ENCODE results near the gene PMPCB.
"Not testable (repeated sequence)": the region's sequence is repeated elsewhere in the genome, so short reads cannot be mapped to it uniquely, and the experiment has no call there.

The PMPCB gene

DNA sequence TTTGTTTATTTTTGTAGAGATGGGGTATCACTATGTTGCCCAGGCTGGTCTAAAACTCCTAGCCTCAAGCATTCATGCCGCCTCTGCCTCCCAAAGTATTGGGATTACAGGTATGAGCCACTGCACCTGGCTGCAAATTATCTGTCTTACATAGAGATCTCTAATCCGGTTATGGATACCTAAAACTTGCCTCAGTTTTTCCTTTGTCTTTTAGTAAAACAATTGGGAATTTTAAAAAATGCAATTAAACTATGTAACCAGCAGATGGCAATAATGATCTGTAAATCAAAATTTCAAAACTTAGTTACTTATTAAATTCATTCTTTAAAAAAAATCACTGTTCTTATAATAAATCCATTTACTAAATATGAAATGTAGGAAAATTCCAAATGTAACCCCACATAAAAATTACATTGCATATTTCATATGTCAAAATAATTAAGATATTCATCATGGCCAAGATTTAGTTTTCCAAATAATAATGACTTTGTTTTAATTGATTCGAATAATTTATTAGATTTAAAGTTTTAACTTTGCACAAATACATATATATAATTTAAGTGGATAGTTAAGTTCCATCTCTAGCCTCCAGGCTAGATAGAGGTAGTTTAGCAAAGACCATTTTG lies 14.3 kb upstream of the PMPCB start:
- H3K36me3 Mint-ChIP-seq (ENCODE audit: low read depth); H3K9me3 Mint-ChIP-seq; H3K4me3 Mint-ChIP-seq; H3K27ac Mint-ChIP-seq; H3K4me1 Mint-ChIP-seq: not testable (repeated sequence)
- TF ChIP-seq, protein P1, sequence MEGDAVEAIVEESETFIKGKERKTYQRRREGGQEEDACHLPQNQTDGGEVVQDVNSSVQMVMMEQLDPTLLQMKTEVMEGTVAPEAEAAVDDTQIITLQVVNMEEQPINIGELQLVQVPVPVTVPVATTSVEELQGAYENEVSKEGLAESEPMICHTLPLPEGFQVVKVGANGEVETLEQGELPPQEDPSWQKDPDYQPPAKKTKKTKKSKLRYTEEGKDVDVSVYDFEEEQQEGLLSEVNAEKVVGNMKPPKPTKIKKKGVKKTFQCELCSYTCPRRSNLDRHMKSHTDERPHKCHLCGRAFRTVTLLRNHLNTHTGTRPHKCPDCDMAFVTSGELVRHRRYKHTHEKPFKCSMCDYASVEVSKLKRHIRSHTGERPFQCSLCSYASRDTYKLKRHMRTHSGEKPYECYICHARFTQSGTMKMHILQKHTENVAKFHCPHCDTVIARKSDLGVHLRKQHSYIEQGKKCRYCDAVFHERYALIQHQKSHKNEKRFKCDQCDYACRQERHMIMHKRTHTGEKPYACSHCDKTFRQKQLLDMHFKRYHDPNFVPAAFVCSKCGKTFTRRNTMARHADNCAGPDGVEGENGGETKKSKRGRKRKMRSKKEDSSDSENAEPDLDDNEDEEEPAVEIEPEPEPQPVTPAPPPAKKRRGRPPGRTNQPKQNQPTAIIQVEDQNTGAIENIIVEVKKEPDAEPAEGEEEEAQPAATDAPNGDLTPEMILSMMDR (IDR thresholded peaks at IDR 0.05; ENCODE audit: unreplicated experiment in 3 of 3): peak in 1 of 3 experiments; percentile 25
- H3K27me3 Mint-ChIP-seq (ENCODE audit: low read depth): peaks cover 10% of the 10 kb centered on the region

DNA sequence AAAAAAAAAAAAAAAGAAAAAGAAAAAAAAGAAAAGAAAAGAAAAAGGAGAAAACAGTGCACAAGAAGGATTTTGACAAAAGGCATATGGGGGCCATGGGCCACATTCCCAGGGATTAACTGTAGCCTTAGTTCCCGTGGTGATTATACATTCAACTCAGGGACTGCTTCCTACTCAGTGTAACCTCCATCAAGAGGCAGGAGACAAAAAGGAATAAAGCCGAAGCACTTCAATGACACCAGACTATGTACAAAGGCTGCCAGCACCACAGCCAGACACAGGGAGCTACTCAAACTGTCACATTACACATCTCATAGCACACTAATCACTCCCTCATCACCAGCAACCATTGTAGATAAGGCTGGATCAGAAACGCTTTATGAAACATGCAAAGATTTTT lies 5.1 kb upstream of the PMPCB start:
- peaks cover 21% of the 10 kb centered on the region for H3K27me3 Mint-ChIP-seq (ENCODE audit: low read depth)
- no peaks in the 10 kb centered on the region for H3K36me3 Mint-ChIP-seq (ENCODE audit: low read depth)
- no peaks in the 10 kb centered on the region for H3K9me3 Mint-ChIP-seq
- H3K4me1 Mint-ChIP-seq: peaks cover 3% of the 10 kb centered on the region
- TF ChIP-seq, protein P1 (IDR thresholded peaks at IDR 0.05; ENCODE audit: unreplicated experiment in 3 of 3): no peak
- no peak overlapping the region for H3K27ac Mint-ChIP-seq
- H3K4me3 Mint-ChIP-seq: no peak overlapping the region

DNA sequence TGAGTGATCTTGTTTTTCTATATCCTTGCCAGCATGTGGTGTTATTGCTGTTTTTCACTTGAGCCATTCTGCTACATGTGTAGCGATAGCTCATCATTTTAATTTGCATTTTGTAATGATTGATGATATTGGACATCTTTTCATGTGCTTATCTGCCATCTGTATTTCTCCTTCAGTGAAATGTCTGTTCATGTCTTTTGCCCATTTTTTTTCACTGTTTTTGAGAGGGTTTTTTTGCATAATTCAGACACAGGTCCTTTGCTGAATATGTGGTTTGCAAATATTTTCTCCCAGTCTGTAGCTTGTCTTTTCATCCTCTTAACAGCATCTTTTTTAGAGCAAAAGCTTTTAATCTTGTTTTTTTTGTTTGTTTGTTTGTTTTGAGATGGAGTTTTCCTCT lies 3.7 kb upstream of the PMPCB start:
- Mint-ChIP-seq H3K36me3 (ENCODE audit: low read depth) (no peaks in the 10 kb centered on the region), H3K27ac (no peak overlapping the region), H3K4me3 (no peak overlapping the region), H3K4me1 (peaks cover 11% of the 10 kb centered on the region), H3K27me3 (ENCODE audit: low read depth) (peaks cover 22% of the 10 kb centered on the region), H3K9me3 (no peaks in the 10 kb centered on the region)
- TF ChIP-seq, protein P1 (IDR thresholded peaks at IDR 0.05; ENCODE audit: unreplicated experiment in 3 of 3): no peak

DNA sequence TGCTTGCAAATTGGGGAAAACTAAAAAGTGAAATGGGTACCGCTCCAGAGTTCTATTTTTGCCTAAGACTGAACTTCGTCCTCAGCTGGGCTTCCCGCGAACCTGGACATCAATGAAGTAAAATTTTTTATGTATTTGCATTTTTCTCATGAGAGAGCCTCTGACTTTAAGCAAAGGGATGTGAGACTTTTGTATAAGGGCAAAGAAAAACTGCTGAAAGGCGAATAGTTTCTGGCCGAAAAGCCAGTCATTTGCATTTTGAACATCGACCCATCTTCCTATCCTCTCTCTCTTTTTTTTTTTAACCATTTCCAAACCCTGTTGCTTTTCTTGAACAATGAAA lies 573 bp downstream of the PMPCB start:
- peak overlapping the region; percentile 22 to 83 (median 82) for H3K27ac Mint-ChIP-seq
- TF ChIP-seq, protein P1 (IDR thresholded peaks at IDR 0.05; ENCODE audit: unreplicated experiment in 3 of 3): no peak
- peaks cover 7% of the 10 kb centered on the region for H3K27me3 Mint-ChIP-seq (ENCODE audit: low read depth)
- H3K4me1 Mint-ChIP-seq: peaks cover 16% of the 10 kb centered on the region
- peak overlapping the region; percentile 87 to 90 (median 88) for H3K4me3 Mint-ChIP-seq
- H3K36me3 Mint-ChIP-seq (ENCODE audit: low read depth): peaks cover 31% of the 10 kb centered on the region
- no peaks in the 10 kb centered on the region for H3K9me3 Mint-ChIP-seq

DNA sequence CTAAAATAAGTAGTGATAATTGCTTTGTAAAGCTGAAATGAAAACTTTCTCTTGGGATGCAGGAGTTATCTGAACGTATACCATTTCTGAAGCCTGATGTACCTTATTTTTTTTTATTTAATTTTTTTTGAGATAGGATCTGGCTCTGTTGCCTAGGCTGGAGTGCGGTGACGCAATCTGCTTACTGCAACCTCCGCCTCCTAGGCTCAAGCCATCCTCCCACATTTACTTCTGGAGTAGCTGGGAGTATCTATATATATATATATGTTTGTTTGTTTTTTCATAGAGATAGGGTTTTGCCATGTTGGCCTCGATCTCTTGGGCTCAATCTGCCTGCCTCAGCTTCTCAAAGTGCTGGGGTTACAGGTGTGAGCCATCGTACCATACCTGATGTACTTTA lies 2.4 kb downstream of the PMPCB start:
- H3K36me3 Mint-ChIP-seq (ENCODE audit: low read depth): peaks cover 46% of the 10 kb centered on the region
- H3K4me3 Mint-ChIP-seq: no peak overlapping the region
- H3K27me3 Mint-ChIP-seq (ENCODE audit: low read depth): peaks cover 3% of the 10 kb centered on the region
- H3K9me3 Mint-ChIP-seq: no peaks in the 10 kb centered on the region
- TF ChIP-seq, protein P1 (IDR thresholded peaks at IDR 0.05; ENCODE audit: unreplicated experiment in 3 of 3): no peak
- no peak overlapping the region for H3K27ac Mint-ChIP-seq
- peaks cover 16% of the 10 kb centered on the region for H3K4me1 Mint-ChIP-seq

DNA sequence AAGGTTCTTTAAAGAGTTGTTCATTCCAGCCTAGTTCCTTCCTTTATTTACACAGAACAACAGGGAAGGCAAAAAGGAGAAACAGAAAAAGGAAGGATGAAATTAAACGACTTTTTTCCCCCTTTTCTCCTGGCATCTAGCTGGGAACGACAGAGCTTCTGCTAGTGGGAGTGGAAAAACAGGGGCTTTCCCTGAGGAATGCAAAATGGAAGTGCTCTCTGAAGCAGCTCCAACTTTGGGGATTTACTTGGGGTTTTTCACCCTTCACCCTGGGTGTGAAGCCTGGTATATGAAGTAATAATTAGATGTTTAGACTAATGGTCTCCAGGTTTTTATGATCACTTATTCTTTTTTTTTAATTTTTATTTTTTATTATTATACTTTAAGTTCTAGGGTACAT lies 4.2 kb downstream of the PMPCB start:
- no peaks in the 10 kb centered on the region for H3K9me3 Mint-ChIP-seq
- H3K4me3 Mint-ChIP-seq: no peak overlapping the region
- peaks cover 57% of the 10 kb centered on the region for H3K36me3 Mint-ChIP-seq (ENCODE audit: low read depth)
- H3K4me1 Mint-ChIP-seq: peaks cover 16% of the 10 kb centered on the region
- H3K27me3 Mint-ChIP-seq (ENCODE audit: low read depth): peaks cover 3% of the 10 kb centered on the region
- TF ChIP-seq, protein P1 (IDR thresholded peaks at IDR 0.05; ENCODE audit: unreplicated experiment in 3 of 3): no peak
- H3K27ac Mint-ChIP-seq: no peak overlapping the region

Data from nephron (organoid).